Right atrium auricular region (tissue), 2 donors: Measurements from ENCODE around the gene MYL7. TPM values are rescaled to one million over a fixed set of nuclear protein-coding genes. Genes with fewer than 3 reads are reported as not detected.

Experiments used
- DNase-seq: peaks from one replicate; pipeline ENCODE4 v3.0.0-alpha.2; 2019; ENCODE audit warnings: low spot score
- H3K27ac ChIP-seq, 2 donors: fragments of 200-600 bp; sonication (generic); 1 replicate in 1 of 2; 2 replicates in 1 of 2; pipeline ENCODE4 v1.5.1; 2016 to 2019
- H3K27me3 ChIP-seq, 2 donors: fragments of 200-600 bp; sonication (generic); one replicate each; pipeline versions ENCODE4 v1.5.1 to v1.6.0; 2017 to 2019
- H3K36me3 ChIP-seq: fragments of 200-600 bp; sonication (generic); one replicate; pipeline ENCODE4 v1.5.1; 2016
- H3K4me1 ChIP-seq, 2 donors: fragments of 200-600 bp; sonication (generic); one replicate each; pipeline versions ENCODE4 v1.5.1 to v1.6.0; 2017 to 2019
- H3K4me3 ChIP-seq, 2 donors: fragments of 200-600 bp; sonication (generic); 1 replicate in 1 of 2; 2 replicates in 1 of 2; pipeline ENCODE4 v1.5.1; 2017 to 2019; ENCODE audit warnings: mild to moderate bottlenecking in 1 of 2, moderate library complexity in 1 of 2
- H3K9me3 ChIP-seq, 2 donors: fragments of 200-600 bp; sonication (generic); one replicate each; pipeline ENCODE4 v1.5.1; 2019
- total RNA-seq, 2 donors: library from RNA; depleted of rRNA; stranded (reverse); fragments of >200 nt; gene quantifications; one replicate each; pipeline ENCODE4 v1.1.0, GENCODE V29; 2016
- TF ChIP-seq, protein P1 (sequence below), 2 donors: fragments of 200-600 bp; sonication (generic); IDR thresholded peaks; one replicate each; pipeline ENCODE4 v1.5.1; 2019; ENCODE audit warnings: antibody characterized with exemption in 2 of 2

Gene MYL7
- total RNA-seq, 2 donors from 2014 or later: 17,339 to 49,235 TPM

DNA sequence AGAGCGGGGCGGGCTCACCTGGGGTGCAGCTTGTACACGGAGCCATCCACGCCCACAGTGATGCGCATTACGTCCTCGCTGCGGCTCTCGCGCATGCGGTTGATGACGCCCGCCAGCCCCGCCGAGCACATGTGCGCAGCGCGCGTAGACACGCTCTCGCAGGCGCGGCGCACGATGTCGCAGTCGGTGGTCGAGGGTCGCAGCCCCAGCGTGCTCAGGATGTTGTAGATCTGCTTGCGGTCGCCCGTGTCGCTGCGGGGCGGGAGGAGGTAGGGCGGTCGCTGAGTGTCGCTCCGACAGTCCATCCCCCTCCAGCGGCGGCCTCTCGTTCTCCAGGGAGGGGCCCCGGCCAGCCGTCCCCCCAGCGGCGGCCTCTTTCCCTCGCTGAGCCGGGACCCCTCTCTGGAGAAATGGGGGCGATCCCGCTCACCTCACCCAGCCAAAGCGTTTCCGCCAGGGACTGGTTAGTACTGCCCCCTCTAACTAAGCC is 4.4 kb upstream of the MYL7 start:
- Histone ChIP-seq H3K36me3 (peaks cover 4% of the 10 kb centered on the region), H3K4me1 (peaks cover 0 to 37% of the 10 kb centered on the region in 2 donors), H3K9me3 (no peaks in the 10 kb centered on the region), H3K4me3 (peak overlapping the region; percentile 53 to 59), H3K27me3 (no peaks in the 10 kb centered on the region), H3K27ac (peak overlapping the region; percentile 63 to 92)
- no peak for DNase-seq
- TF ChIP-seq, protein P1, sequence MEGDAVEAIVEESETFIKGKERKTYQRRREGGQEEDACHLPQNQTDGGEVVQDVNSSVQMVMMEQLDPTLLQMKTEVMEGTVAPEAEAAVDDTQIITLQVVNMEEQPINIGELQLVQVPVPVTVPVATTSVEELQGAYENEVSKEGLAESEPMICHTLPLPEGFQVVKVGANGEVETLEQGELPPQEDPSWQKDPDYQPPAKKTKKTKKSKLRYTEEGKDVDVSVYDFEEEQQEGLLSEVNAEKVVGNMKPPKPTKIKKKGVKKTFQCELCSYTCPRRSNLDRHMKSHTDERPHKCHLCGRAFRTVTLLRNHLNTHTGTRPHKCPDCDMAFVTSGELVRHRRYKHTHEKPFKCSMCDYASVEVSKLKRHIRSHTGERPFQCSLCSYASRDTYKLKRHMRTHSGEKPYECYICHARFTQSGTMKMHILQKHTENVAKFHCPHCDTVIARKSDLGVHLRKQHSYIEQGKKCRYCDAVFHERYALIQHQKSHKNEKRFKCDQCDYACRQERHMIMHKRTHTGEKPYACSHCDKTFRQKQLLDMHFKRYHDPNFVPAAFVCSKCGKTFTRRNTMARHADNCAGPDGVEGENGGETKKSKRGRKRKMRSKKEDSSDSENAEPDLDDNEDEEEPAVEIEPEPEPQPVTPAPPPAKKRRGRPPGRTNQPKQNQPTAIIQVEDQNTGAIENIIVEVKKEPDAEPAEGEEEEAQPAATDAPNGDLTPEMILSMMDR (IDR thresholded peaks at IDR 0.05): no peak

DNA sequence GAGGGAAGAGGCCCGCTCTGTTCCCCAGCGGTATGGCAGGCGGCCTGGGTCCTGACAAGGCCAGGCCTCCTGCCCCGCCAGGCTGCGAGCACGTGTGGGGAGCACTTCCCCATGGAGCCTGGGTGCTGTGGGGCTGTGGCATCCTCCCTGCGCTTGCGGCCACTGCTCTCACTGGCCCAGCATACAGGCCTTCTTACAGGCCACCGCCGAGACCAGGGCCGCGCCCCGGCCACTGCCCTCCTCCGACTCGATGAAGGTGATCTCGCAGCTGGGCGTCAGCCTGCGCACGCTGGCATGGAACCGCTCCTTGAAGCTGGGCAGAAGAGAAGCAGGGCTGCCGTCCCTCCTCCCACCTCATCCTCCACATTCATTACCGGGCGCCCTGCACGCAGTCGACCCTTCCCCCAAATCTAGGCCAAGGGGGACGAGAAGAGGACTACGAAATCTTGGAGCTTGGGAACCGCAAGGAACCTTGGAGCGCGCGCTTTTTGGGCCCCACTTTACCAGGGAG is 3.9 kb upstream of the MYL7 start:
- H3K4me3 ChIP-seq: peak overlapping the region; percentile 53 to 59
- H3K36me3 ChIP-seq: peaks cover 9% of the 10 kb centered on the region
- TF ChIP-seq, protein P1 (IDR thresholded peaks at IDR 0.05): no peak
- no peaks in the 10 kb centered on the region for H3K27me3 ChIP-seq
- no peak for DNase-seq
- peak overlapping the region; percentile 84 to 92 for H3K27ac ChIP-seq
- H3K4me1 ChIP-seq: peaks cover 0 to 37% of the 10 kb centered on the region in 2 donors
- no peaks in the 10 kb centered on the region for H3K9me3 ChIP-seq

DNA sequence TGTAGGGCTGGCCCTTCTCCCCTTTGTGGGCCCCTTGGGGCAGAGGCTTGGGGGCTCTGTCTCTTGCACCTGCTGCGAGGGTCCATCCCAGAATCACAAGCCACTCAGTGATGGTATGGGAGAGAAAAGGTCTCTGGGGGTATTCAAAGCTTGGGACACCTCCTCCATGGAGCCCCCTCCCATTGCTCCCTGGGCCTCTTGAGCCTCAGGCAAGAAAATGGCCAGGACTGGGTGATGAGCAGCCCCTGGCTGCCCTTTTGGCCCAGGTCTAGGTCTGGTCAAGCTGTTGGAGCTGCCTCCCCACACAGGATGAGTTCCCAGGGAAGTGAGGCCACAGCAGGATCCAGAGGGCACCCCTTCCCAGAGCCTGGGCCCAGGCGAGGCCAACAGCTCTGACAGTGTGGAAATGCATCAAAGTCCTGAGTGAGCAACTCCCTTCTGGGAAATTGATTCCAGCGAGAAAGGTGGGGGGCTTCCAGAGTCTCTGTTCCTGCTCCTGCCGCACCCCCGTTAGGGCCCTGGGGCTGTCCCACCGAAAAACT is 3.4 kb upstream of the MYL7 start:
- Histone ChIP-seq H3K27ac (peak overlapping the region; percentile 84 to 92), H3K4me1 (peaks cover 0 to 37% of the 10 kb centered on the region in 2 donors), H3K27me3 (no peaks in the 10 kb centered on the region), H3K4me3 (no peak overlapping the region), H3K9me3 (no peaks in the 10 kb centered on the region), H3K36me3 (peaks cover 14% of the 10 kb centered on the region)
- TF ChIP-seq, protein P1 (IDR thresholded peaks at IDR 0.05): no peak
- DNase-seq: no peak

DNA sequence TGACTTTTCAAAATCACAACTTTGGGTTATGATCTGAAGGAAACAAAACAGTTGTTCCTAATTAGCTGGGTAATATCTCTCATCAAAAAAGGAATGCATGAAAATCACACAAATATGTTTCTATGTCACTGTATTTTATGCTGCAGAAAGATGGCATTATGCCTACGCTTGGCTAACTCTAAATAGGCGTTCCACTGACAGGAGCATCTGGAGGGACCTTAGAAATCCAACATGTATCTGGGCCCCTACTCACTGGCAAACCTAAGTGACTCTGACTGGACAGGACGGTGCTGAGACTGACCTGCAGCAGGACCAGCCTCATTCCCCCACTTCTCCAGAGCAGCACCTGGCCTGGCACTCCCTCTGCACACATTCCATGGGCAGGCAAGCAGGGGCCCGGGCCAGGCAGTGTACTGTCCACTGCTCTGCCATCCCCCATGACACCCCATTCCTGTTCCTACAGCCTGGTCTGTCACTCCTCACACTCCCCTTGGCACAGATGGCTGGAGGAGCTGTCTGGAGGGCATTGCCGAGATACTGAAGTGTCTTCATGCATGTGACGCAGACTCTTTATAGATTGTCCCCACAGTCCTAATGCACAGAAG is 2.6 kb upstream of the MYL7 start:
- Histone ChIP-seq H3K36me3 (peaks cover 19% of the 10 kb centered on the region), H3K27me3 (no peaks in the 10 kb centered on the region), H3K4me3 (no peak overlapping the region), H3K27ac (peak overlapping the region; percentile 84 to 92), H3K9me3 (no peaks in the 10 kb centered on the region), H3K4me1 (peaks cover 0 to 37% of the 10 kb centered on the region in 2 donors)
- TF ChIP-seq, protein P1 (IDR thresholded peaks at IDR 0.05): no peak
- DNase-seq: no peak

DNA sequence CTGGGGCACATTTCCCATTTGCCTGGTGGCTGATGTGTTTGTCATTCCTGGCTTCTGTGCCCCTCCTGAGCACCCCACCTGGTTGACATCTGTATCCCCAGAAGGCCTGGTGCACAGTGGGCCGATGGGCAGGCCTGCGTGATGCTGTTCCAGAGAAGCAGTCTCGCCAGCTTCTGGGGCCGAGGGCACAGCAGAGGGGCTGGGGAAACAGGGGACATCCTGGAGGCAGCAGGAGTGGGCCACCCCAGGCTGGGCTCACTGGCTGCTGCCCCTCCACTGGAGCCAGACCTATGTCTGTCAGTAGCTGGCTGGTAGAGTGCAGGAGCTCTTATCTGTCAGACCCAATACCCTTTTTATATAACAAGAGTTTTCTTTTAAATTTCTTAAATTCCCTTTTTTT is 896 bp upstream of the MYL7 start:
- DNase-seq: no peak
- peak overlapping the region; percentile 84 to 92 for H3K27ac ChIP-seq
- H3K36me3 ChIP-seq: peaks cover 19% of the 10 kb centered on the region
- no peaks in the 10 kb centered on the region for H3K9me3 ChIP-seq
- peaks cover 0 to 37% of the 10 kb centered on the region in 2 donors for H3K4me1 ChIP-seq
- TF ChIP-seq, protein P1 (IDR thresholded peaks at IDR 0.05): no peak
- H3K27me3 ChIP-seq: no peaks in the 10 kb centered on the region
- no peak overlapping the region for H3K4me3 ChIP-seq
